Heart left ventricle (tissue), 16 donors: ENCODE data around the gene PTGDS. TPM values are rescaled to one million over a fixed set of nuclear protein-coding genes. Genes with fewer than 3 reads are reported as not detected.

Experiments used
- ATAC-seq, 4 donors: fragments of 200-7000 bp; cut with Tn5 transposase; one replicate each; pipeline ENCODE4 v1.9.1; 2020 to 2022; ENCODE audit warnings: moderate library complexity in 4 of 4, mild to moderate bottlenecking in 3 of 4, moderate number of reproducible peaks in 1 of 4
- DNase-seq, 5 donors: peaks; one replicate each; pipeline ENCODE4 v3.0.0-alpha.2; 2020
- H3K27ac ChIP-seq, 12 donors: fragments of 200-600 bp; sonication (generic) in 4 of 12; one replicate each; pipeline versions ENCODE4 v1.5.0 to v1.8.0; 2016 to 2022; ENCODE audit warnings: mild to moderate bottlenecking in 2 of 12
- H3K27me3 ChIP-seq, 9 donors: fragments of 200-600 bp; sonication (generic) in 2 of 9; one replicate each; pipeline versions ENCODE4 v1.5.1 to v1.8.0; 2016 to 2022; ENCODE audit warnings: mild to moderate bottlenecking in 3 of 9
- H3K36me3 ChIP-seq, 9 donors: fragments of 200-600 bp; sonication (generic) in 2 of 9; one replicate each; pipeline versions ENCODE4 v1.5.0 to v1.8.0; 2018 to 2022; ENCODE audit warnings: mild to moderate bottlenecking in 2 of 9
- H3K4me1 ChIP-seq, 12 donors: fragments of 200-600 bp; sonication (generic) in 4 of 12; one replicate each; pipeline versions ENCODE4 v1.5.0 to v1.8.0; 2016 to 2022; ENCODE audit warnings: mild to moderate bottlenecking in 3 of 12
- H3K4me3 ChIP-seq, 12 donors: fragments of 200-600 bp; sonication (generic) in 4 of 12; one replicate each; pipeline versions ENCODE4 v1.5.0 to v1.8.0; 2017 to 2022; ENCODE audit warnings: mild to moderate bottlenecking in 9 of 12, moderate library complexity in 4 of 12
- H3K9me3 ChIP-seq, 12 donors: fragments of 200-600 bp; sonication (generic) in 4 of 12; one replicate each; pipeline versions ENCODE4 v1.5.0 to v1.8.0; 2016 to 2022; ENCODE audit warnings: mild to moderate bottlenecking in 1 of 12
- POLR2A ChIP-seq, 2 donors: fragments of 450-650 bp; IDR thresholded peaks; one replicate each; pipeline ENCODE4 v1.6.1; 2017; ENCODE audit warnings: antibody characterized with exemption in 2 of 2, mild to moderate bottlenecking in 2 of 2, moderate library complexity in 2 of 2
- WGBS, 4 donors: extraction: QIAGEN DNeasy Blood & Tissue Kit in 2 of 4; methylation state at CpG; one replicate each; pipeline versions ENCODE4 v1.1.5 to v1.1.7; 2013 to 2018; 5-methylcytosine and 5-hydroxymethylcytosine counted together
- intact Hi-C, 10 donors: fragments of 100-400 bp; cut with DNase I; formaldehyde crosslinking; loops; one replicate each; pipeline versions ENCODE4 v1.11.1 to v1.14.2; 2022
- polyA plus RNA-seq, 2 donors: library from polyadenylated mRNA; stranded (reverse); fragments of 200-250 nt; gene quantifications; one replicate each; pipeline ENCODE4 v1.2.3, GENCODE V29; 2013
- total RNA-seq, 9 donors: library from RNA; depleted of rRNA in 2 of 9; stranded (reverse); fragments of >200 nt in 2 of 9; fragmentation: NEBNext Ultra II Directional in 3 of 9; extraction: Animal tissue kit (Norgen Biotek cat#: 25700) in 3 of 9; gene quantifications; one replicate each; pipeline versions ENCODE4 v1.1.0 to v1.2.4, GENCODE V29; 2016 to 2023
- TF ChIP-seq, protein P1 (sequence below), 12 donors: fragments of 200-600 bp; sonication (generic) in 4 of 12; IDR thresholded peaks; one replicate each; pipeline versions ENCODE4 v1.5.0 to v1.8.0; 2018 to 2022; ENCODE audit warnings: antibody characterized with exemption in 12 of 12, mild to moderate bottlenecking in 5 of 12
- donor health status: ischemic (EF 13 %, LVEDD 7.1; RV severe dilation, severe dysfunction).
- donor health status: healthy with polysubstance abuse.
- donor health status: DM: no; HTN: yes; CAD: no.
- donor health status: DM: no; HTN: no; CAD: no.
- donor health status: ischemic (EF 25% LVEDD 6.9; RV normal size, moderate dysfunction).
- donor health status: ischemic (EF 25% LVEDD 5.7; RV mildly dilated, moderate dysfunction).
- donor health status: healthy.
- donor health status: DM: yes; HTN: yes; CAD: no.
- donor health status: ischemic (EF 35%, LVEDD 5.7; RV mildly dilated, moderate dysfunction).
- donor health status: nonischemic (EF 11% LVEDD 7.7; RV severe dilation, severe dysfunction).
- donor health status: DM: yes; HTN: yes; CAD: no.
- donor health status: PGD.
- donor health status: ischemic (EF 29% LVEDD 5.4; RV normal size, mild dysfunction).
- donor health status: nonischemic (EF 23%, LVEDD 6.1; RV moderate dilation, normal function).

The PTGDS gene
- total and polyA plus RNA-seq, 11 donors, result 1,152 to 5,295 (median 3,109) TPM

GRCh38 chr9:136962701-136963248 is 14.5 kb upstream of the PTGDS start:
- H3K27me3 ChIP-seq, result no peaks in the 10 kb centered on the region
- H3K27ac ChIP-seq, result no peak overlapping the region
- no peak overlapping the region for H3K4me3 ChIP-seq
- ATAC-seq (no peak), DNase-seq (no peak)
- 81 to 88% (median 84%) methylated on average over 11 of the region's 11 CpGs for WGBS, 4 donors
- no peaks in the 10 kb centered on the region for H3K9me3 ChIP-seq
- TF ChIP-seq POLR2A (IDR thresholded peaks at IDR 0.05), result no peak
- TF ChIP-seq, protein P1, sequence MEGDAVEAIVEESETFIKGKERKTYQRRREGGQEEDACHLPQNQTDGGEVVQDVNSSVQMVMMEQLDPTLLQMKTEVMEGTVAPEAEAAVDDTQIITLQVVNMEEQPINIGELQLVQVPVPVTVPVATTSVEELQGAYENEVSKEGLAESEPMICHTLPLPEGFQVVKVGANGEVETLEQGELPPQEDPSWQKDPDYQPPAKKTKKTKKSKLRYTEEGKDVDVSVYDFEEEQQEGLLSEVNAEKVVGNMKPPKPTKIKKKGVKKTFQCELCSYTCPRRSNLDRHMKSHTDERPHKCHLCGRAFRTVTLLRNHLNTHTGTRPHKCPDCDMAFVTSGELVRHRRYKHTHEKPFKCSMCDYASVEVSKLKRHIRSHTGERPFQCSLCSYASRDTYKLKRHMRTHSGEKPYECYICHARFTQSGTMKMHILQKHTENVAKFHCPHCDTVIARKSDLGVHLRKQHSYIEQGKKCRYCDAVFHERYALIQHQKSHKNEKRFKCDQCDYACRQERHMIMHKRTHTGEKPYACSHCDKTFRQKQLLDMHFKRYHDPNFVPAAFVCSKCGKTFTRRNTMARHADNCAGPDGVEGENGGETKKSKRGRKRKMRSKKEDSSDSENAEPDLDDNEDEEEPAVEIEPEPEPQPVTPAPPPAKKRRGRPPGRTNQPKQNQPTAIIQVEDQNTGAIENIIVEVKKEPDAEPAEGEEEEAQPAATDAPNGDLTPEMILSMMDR (IDR thresholded peaks at IDR 0.05), result no peak
- intact Hi-C loops, result no loop called here
- H3K36me3 ChIP-seq, result no peaks in the 10 kb centered on the region
- H3K4me1 ChIP-seq, result peaks cover 4 to 46% (median 28%) of the 10 kb centered on the region in 12 donors

- ATAC-seq (no peak), DNase-seq (no peak)
- TF ChIP-seq, protein P1 (IDR thresholded peaks at IDR 0.05), result no peak
- TF ChIP-seq POLR2A (IDR thresholded peaks at IDR 0.05), result no peak
- Histone ChIP-seq H3K27me3 (no peaks in the 10 kb centered on the region), H3K4me3 (no peak overlapping the region), H3K4me1 (peaks cover 4 to 46% (median 28%) of the 10 kb centered on the region in 12 donors), H3K9me3 (no peaks in the 10 kb centered on the region), H3K36me3 (no peaks in the 10 kb centered on the region), H3K27ac (peak overlapping the region in 1 of 12 donors; percentile 7)
- intact Hi-C loops, result no loop called here
- 88 to 94% (median 90%) methylated on average over 14 to 15 of the region's 15 CpGs for WGBS, 4 donors
Measured at GRCh38 chr9:136963341-136963740, 14.0 kb upstream of the PTGDS start.

GRCh38 chr9:136963751-136964150 is 13.6 kb upstream of the PTGDS start:
- Histone ChIP-seq H3K9me3 (no peaks in the 10 kb centered on the region), H3K27ac (no peak overlapping the region), H3K36me3 (no peaks in the 10 kb centered on the region), H3K4me3 (no peak overlapping the region), H3K27me3 (no peaks in the 10 kb centered on the region), H3K4me1 (peaks cover 4 to 46% (median 28%) of the 10 kb centered on the region in 12 donors)
- DNase-seq (no peak), ATAC-seq (no peak)
- TF ChIP-seq, protein P1 (IDR thresholded peaks at IDR 0.05), result no peak
- TF ChIP-seq POLR2A (IDR thresholded peaks at IDR 0.05), result no peak
- intact Hi-C loops, result no loop called here
- 82 to 95% (median 90%) methylated on average over 4 to 12 of the region's 12 CpGs for WGBS, 4 donors

DNA sequence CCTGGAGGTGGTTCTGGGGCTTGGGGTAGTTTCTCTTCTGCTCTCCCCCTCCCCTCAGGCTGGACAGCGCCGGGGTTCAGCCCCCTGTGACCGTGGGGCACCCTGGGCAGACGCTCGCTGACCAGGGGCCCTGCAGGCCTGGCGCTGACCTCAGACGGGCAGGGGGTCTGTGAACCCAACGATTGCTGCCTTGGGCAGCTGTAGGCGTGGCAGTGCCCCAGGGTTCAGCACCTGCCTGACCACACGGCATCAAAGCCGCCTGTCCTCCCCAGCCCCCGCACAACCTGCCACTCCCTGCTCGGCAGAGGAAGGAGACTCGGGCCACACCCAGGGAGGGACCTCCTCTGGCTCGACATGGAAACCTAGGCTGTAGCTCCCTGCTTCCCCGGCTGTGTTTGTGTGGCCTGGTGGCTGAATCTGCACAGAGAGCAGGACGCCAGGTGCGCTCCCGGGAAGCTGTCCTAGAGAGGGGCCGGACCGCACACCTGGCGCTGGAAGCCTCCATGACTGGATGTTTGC is 13.1 kb upstream of the PTGDS start:
- Histone ChIP-seq H3K27ac (no peak overlapping the region), H3K4me1 (peaks cover 4 to 48% (median 28%) of the 10 kb centered on the region in 12 donors), H3K27me3 (no peaks in the 10 kb centered on the region), H3K9me3 (no peaks in the 10 kb centered on the region), H3K36me3 (no peaks in the 10 kb centered on the region), H3K4me3 (no peak overlapping the region)
- DNase-seq (no peak), ATAC-seq (peak in 2 of 4 donors; percentile 8 to 21)
- intact Hi-C loops, result no loop called here
- 71 to 83% (median 74%) methylated on average over 11 to 22 of the region's 22 CpGs for WGBS, 4 donors
- no peak for TF ChIP-seq POLR2A (IDR thresholded peaks at IDR 0.05)
- TF ChIP-seq, protein P1 (IDR thresholded peaks at IDR 0.05), result no peak
